ENCODE measurements around the gene SOX15. TPM values are rescaled to one million over a fixed set of nuclear protein-coding genes. Genes with fewer than 3 reads are reported as not detected.

SOX15 gene
- total RNA-seq, 4 donors from 2014 or later: 3.1 to 6.9 (median 5.0) TPM

- peak; percentile 86 to 87 for DNase-seq (ENCODE audit: low spot score in 2 of 2)
- H3K36me3 ChIP-seq: peaks cover 0 to 32% (median 10%) of the 10 kb centered on the region in 3 donors
- H3K4me1 ChIP-seq: peaks cover 0 to 79% (median 55%) of the 10 kb centered on the region in 4 donors
- H3K9me3 ChIP-seq: no peaks in the 10 kb centered on the region
- no peak for TF ChIP-seq POLR2A (IDR thresholded peaks at IDR 0.05)
- peak; percentile 83 to 96 (median 87) for TF ChIP-seq CTCF (IDR thresholded peaks at IDR 0.05)
- TF ChIP-seq EP300 (IDR thresholded peaks at IDR 0.05): peak; percentile 13 to 28
- WGBS, 2 donors: 0 to 1% methylated on average over 28 to 30 of the region's 32 CpGs
- H3K27me3 ChIP-seq: no peaks in the 10 kb centered on the region
- peak overlapping the region; percentile 71 to 88 (median 80) for H3K4me3 ChIP-seq
- peak overlapping the region; percentile 92 to 94 (median 94) for H3K27ac ChIP-seq
Observed at GRCh38 chr17:7561028-7561575, 28.8 kb downstream of the SOX15 start.

- peak overlapping the region; percentile 92 to 94 (median 94) for H3K27ac ChIP-seq
- no peaks in the 10 kb centered on the region for H3K9me3 ChIP-seq
- TF ChIP-seq CTCF (IDR thresholded peaks at IDR 0.05) (peak in 4 of 5 experiments; percentile 37 to 54 (median 42)), EP300 (IDR thresholded peaks at IDR 0.05) (no peak), POLR2A (IDR thresholded peaks at IDR 0.05) (no peak)
- 27 to 30% methylated on average over 22 of the region's 22 CpGs for WGBS, 2 donors
- peaks cover 0 to 25% (median 9%) of the 10 kb centered on the region in 3 donors for H3K36me3 ChIP-seq
- H3K27me3 ChIP-seq: no peaks in the 10 kb centered on the region
- peak in 1 of 2 donors; percentile 46 for DNase-seq (ENCODE audit: low spot score in 2 of 2)
- H3K4me1 ChIP-seq: peaks cover 0 to 81% (median 55%) of the 10 kb centered on the region in 4 donors
- H3K4me3 ChIP-seq: peak overlapping the region; percentile 15 to 88 (median 80)
Observed at GRCh38 chr17:7560172-7561027, 29.5 kb downstream of the SOX15 start.

GRCh38 chr17:7559320-7560171, 30.3 kb downstream of the SOX15 start:
- H3K27me3 ChIP-seq: no peaks in the 10 kb centered on the region
- DNase-seq (ENCODE audit: low spot score in 2 of 2): no peak
- no peak for TF ChIP-seq EP300 (IDR thresholded peaks at IDR 0.05)
- TF ChIP-seq POLR2A (IDR thresholded peaks at IDR 0.05): no peak
- TF ChIP-seq CTCF (IDR thresholded peaks at IDR 0.05): no peak
- H3K27ac ChIP-seq: peak overlapping the region; percentile 92 to 94 (median 94)
- peaks cover 0 to 16% (median under 1%) of the 10 kb centered on the region in 3 donors for H3K36me3 ChIP-seq
- peak overlapping the region; percentile 18 to 88 (median 60) for H3K4me3 ChIP-seq
- H3K4me1 ChIP-seq: peaks cover 0 to 73% (median 55%) of the 10 kb centered on the region in 4 donors
- 54 to 70% methylated on average over 16 to 18 of the region's 18 CpGs for WGBS, 2 donors
- no peaks in the 10 kb centered on the region for H3K9me3 ChIP-seq

- peak in 1 of 2 donors; percentile 50 for DNase-seq (ENCODE audit: low spot score in 2 of 2)
- H3K4me3 ChIP-seq: peak within 1 kb of the TSS; percentile 18 to 88 (median 60)
- peaks cover 0 to 65% (median 53%) of the 10 kb centered on the region in 4 donors for H3K4me1 ChIP-seq
- H3K27me3 ChIP-seq: no peaks in the 10 kb centered on the region
- TF ChIP-seq CTCF (IDR thresholded peaks at IDR 0.05) (no peak), POLR2A (IDR thresholded peaks at IDR 0.05) (no peak), EP300 (IDR thresholded peaks at IDR 0.05) (no peak)
- peak within 1 kb of the TSS; percentile 92 to 94 (median 94) for H3K27ac ChIP-seq
- no peaks in the 10 kb centered on the region for H3K9me3 ChIP-seq
- H3K36me3 ChIP-seq: peaks cover 0 to 11% (median 0%) of the 10 kb centered on the region in 3 donors
- WGBS, 2 donors: 10 to 20% methylated on average over 16 of the region's 16 CpGs
Observed at GRCh38 chr17:7558544-7559319, 31.2 kb downstream of the SOX15 start, which contains the start of gene TNFSF13. TSS of gene TNFSF13 (plus strand) at chr17:7558750. CDS start at chr17:7559040, 290 bp downstream.
